Measurements from ENCODE around the gene GPRC5D.

Gene GPRC5D

GRCh38 chr12:12952036-12952435, at the start of gene GPRC5D:
TSS of gene GPRC5D (minus strand) at chr12:12952170. CDS start at chr12:12950384, 1,786 bp downstream.
- no peak for DNase-seq (ENCODE audit: low spot score)

GRCh38 chr12:13001775-13002040, 49.7 kb upstream of the GPRC5D start:
- no peak for DNase-seq (ENCODE audit: low spot score)

- DNase-seq (ENCODE audit: low spot score), result peak; percentile 87
These were observed 49.2 kb upstream of the GPRC5D start for GRCh38 chr12:13000925-13001774.

GRCh38 chr12:13000616-13000924, 48.6 kb upstream of the GPRC5D start:
- DNase-seq (ENCODE audit: low spot score), result no peak

- peak; percentile 99 for DNase-seq (ENCODE audit: low spot score)
These were observed 48.1 kb upstream of the GPRC5D start, which contains the start of gene HEBP1 for GRCh38 chr12:12999959-13000615. TSS of gene HEBP1 (minus strand) at chr12:13000265. CDS start at chr12:13000114, 151 bp downstream.

- DNase-seq (ENCODE audit: low spot score), result no peak
These were observed 47.4 kb upstream of the GPRC5D start for GRCh38 chr12:12999271-12999958.

GRCh38 chr12:12998248-12998647, 46.3 kb upstream of the GPRC5D start:
- no peak for DNase-seq (ENCODE audit: low spot score)

GRCh38 chr12:12997734-12998133, 45.8 kb upstream of the GPRC5D start:
- no peak for DNase-seq (ENCODE audit: low spot score)

GRCh38 chr12:12997156-12997555, 45.2 kb upstream of the GPRC5D start:
- DNase-seq (ENCODE audit: low spot score), result no peak

GRCh38 chr12:12996209-12996608, 44.2 kb upstream of the GPRC5D start:
- no peak for DNase-seq (ENCODE audit: low spot score)

GRCh38 chr12:12995088-12995487, 43.1 kb upstream of the GPRC5D start:
- DNase-seq (ENCODE audit: low spot score), result no peak

- DNase-seq (ENCODE audit: low spot score), result no peak
These were observed 41.4 kb upstream of the GPRC5D start for GRCh38 chr12:12993367-12993766.

GRCh38 chr12:12992418-12993130, 40.6 kb upstream of the GPRC5D start:
- no peak for DNase-seq (ENCODE audit: low spot score)

GRCh38 chr12:12990700-12991468, 38.9 kb upstream of the GPRC5D start:
- DNase-seq (ENCODE audit: low spot score), result no peak

- DNase-seq (ENCODE audit: low spot score), result no peak
These were observed 35.5 kb upstream of the GPRC5D start for GRCh38 chr12:12987421-12987820.

- DNase-seq (ENCODE audit: low spot score), result no peak
These were observed 34.9 kb upstream of the GPRC5D start for GRCh38 chr12:12986775-12987331.

GRCh38 chr12:12985817-12986408, 33.9 kb upstream of the GPRC5D start:
- DNase-seq (ENCODE audit: low spot score), result peak; percentile 70

- DNase-seq (ENCODE audit: low spot score), result no peak
These were observed 32.2 kb upstream of the GPRC5D start for GRCh38 chr12:12984149-12984548.

- no peak for DNase-seq (ENCODE audit: low spot score)
These were observed 31.6 kb upstream of the GPRC5D start for GRCh38 chr12:12983420-12984035.

GRCh38 chr12:12982331-12982730, 30.4 kb upstream of the GPRC5D start:
- no peak for DNase-seq (ENCODE audit: low spot score)
